Prostate gland (tissue), 2 donors: ENCODE measurements around the gene RCVRN. TPM values are rescaled to one million over a fixed set of nuclear protein-coding genes. Genes with fewer than 3 reads are reported as not detected.
A peak's percentile ranks its signal among the peaks of the same experiment; 100 is the strongest.

Experiments
- DNase-seq: peaks from one replicate; pipeline ENCODE4 v3.0.0-alpha.2; 2019; ENCODE audit warnings: low spot score
- H3K27ac ChIP-seq, 2 donors: fragments of 200-600 bp; sonication (generic); 2 replicates each; pipeline ENCODE4 v1.5.1; 2017 to 2019
- H3K27me3 ChIP-seq: fragments of 200-600 bp; sonication (generic); replicated peaks from 2 replicates; pipeline ENCODE4 v1.5.1; 2019; ENCODE audit not compliant: insufficient read depth
- H3K36me3 ChIP-seq, 2 donors: fragments of 200-600 bp; sonication (generic); 1 replicate in 1 of 2; 2 replicates in 1 of 2; pipeline versions ENCODE4 v1.5.1 to v1.8.1; 2017 to 2019
- H3K4me1 ChIP-seq: fragments of 200-600 bp; sonication (generic); replicated peaks from 2 replicates; pipeline ENCODE4 v1.5.1; 2019
- H3K4me3 ChIP-seq, 2 donors: fragments of 200-600 bp; sonication (generic); 2 replicates each; pipeline ENCODE4 v1.5.1; 2017 to 2019
- H3K9me3 ChIP-seq: fragments of 200-600 bp; sonication (generic); 2 replicates; pipeline ENCODE4 v1.5.1; 2017
- POLR2A ChIP-seq: fragments of 450-650 bp; IDR thresholded peaks from one replicate; pipeline ENCODE4 v1.6.1; 2016; ENCODE audit warnings: antibody characterized with exemption, mild to moderate bottlenecking
- POLR2AphosphoS5 ChIP-seq: sonication (generic); formaldehyde crosslinking; IDR thresholded peaks from one replicate; pipeline ENCODE4 v1.6.1; 2017; ENCODE audit warnings: antibody characterized with exemption
- WGBS: methylation state at CpG from one replicate; pipeline ENCODE4 v1.1.5; 2018; 5-methylcytosine and 5-hydroxymethylcytosine counted together
- intact Hi-C: fragments of 100-400 bp; cut with DNase I; formaldehyde crosslinking; loops from one replicate; pipeline ENCODE4 v1.14.2; 2022
- total RNA-seq, 2 donors: library from RNA; depleted of rRNA; stranded (reverse); fragments of >200 nt; gene quantifications; one replicate each; pipeline ENCODE4 v1.1.0, GENCODE V29; 2016
- TF ChIP-seq, protein P1 (sequence below), 4 experiments: fragments of 200-600 bp in 2 of 4; fragments of 450-650 bp in 2 of 4; sonication (generic) in 2 of 4; IDR thresholded peaks; 1 replicate in 3 of 4; 2 replicates in 1 of 4; pipeline ENCODE4 v1.5.1; 2016 to 2019; ENCODE audit warnings: antibody characterized with exemption in 4 of 4, mild to moderate bottlenecking in 2 of 4, moderate library complexity in 2 of 4

Gene RCVRN
- total RNA-seq, 2 donors from 2014 or later, result 0.23 TPM; not detected in 1

DNA sequence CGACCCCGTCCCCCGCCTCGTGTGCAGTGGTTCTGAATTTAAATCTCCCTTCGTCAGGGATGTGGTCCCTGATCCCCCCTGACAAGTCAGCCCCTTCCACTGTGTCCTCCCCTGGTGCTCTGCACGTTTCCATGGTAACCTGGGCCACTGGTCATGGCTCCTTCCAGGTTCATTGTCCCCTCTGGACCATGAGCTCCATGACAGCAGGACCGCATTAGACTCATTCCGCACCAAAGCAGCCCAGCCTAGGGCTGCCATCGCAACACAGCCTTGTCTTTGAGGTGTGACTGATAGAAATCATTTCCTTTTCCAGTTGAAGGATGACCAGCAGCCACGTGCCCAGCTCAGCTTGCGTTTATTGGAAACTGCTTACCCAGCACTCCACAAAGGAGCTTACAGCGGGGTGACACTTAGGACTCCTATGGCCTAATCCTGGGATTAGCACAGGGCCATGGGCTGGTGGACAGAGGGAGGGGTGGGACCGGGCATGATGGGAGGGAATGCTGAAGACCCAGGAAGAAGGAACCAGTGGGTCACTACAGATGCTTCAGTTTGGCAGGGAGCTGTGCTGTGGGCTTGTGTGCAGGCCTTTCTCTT, 7.6 kb downstream of the RCVRN start:
- no peaks in the 10 kb centered on the region for H3K36me3 ChIP-seq
- 91% methylated on average over 12 of the region's 13 CpGs for WGBS
- no peak for DNase-seq
- H3K4me1 ChIP-seq, result no peaks in the 10 kb centered on the region
- H3K27ac ChIP-seq, result no peak overlapping the region
- no peaks in the 10 kb centered on the region for H3K9me3 ChIP-seq
- intact Hi-C loops, result no loop called here
- H3K27me3 ChIP-seq, result no peaks in the 10 kb centered on the region
- H3K4me3 ChIP-seq, result no peak overlapping the region
- TF ChIP-seq POLR2AphosphoS5, result no peak
- no peak for TF ChIP-seq POLR2A
- TF ChIP-seq, protein P1, sequence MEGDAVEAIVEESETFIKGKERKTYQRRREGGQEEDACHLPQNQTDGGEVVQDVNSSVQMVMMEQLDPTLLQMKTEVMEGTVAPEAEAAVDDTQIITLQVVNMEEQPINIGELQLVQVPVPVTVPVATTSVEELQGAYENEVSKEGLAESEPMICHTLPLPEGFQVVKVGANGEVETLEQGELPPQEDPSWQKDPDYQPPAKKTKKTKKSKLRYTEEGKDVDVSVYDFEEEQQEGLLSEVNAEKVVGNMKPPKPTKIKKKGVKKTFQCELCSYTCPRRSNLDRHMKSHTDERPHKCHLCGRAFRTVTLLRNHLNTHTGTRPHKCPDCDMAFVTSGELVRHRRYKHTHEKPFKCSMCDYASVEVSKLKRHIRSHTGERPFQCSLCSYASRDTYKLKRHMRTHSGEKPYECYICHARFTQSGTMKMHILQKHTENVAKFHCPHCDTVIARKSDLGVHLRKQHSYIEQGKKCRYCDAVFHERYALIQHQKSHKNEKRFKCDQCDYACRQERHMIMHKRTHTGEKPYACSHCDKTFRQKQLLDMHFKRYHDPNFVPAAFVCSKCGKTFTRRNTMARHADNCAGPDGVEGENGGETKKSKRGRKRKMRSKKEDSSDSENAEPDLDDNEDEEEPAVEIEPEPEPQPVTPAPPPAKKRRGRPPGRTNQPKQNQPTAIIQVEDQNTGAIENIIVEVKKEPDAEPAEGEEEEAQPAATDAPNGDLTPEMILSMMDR (IDR thresholded peaks at IDR 0.05), result no peak

- Histone ChIP-seq H3K4me1 (no peaks in the 10 kb centered on the region), H3K27me3 (no peaks in the 10 kb centered on the region), H3K27ac (no peak overlapping the region), H3K4me3 (no peak overlapping the region), H3K9me3 (no peaks in the 10 kb centered on the region), H3K36me3 (no peaks in the 10 kb centered on the region)
- TF ChIP-seq POLR2A (no peak), POLR2AphosphoS5 (no peak)
- TF ChIP-seq, protein P1 (IDR thresholded peaks at IDR 0.05), result no peak
- DNase-seq, result no peak
- intact Hi-C loops, result no loop called here
Measured at GRCh38 chr17:9895923-9896322, 9.1 kb downstream of the RCVRN start.

DNA sequence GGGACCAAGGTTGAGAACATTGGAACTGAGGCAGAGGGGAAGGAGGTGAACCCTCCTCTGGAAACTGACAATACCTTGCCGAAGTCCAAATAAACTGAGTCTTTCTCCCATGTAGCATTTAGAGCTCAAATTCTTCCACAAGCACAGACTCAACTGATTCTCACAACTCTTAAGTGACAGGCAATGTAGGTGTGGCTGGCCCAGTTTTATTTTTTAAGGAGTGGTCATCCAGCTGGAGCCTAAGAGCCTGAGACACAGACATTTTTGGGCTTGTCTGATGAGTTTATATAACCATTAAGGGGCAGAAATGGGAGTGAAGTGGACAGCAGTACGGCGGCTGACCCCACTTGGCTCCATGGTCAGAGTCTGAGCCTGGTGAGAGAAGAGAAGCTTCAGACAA, 10.8 kb downstream of the RCVRN start:
- intact Hi-C loops, result no loop called here

DNA sequence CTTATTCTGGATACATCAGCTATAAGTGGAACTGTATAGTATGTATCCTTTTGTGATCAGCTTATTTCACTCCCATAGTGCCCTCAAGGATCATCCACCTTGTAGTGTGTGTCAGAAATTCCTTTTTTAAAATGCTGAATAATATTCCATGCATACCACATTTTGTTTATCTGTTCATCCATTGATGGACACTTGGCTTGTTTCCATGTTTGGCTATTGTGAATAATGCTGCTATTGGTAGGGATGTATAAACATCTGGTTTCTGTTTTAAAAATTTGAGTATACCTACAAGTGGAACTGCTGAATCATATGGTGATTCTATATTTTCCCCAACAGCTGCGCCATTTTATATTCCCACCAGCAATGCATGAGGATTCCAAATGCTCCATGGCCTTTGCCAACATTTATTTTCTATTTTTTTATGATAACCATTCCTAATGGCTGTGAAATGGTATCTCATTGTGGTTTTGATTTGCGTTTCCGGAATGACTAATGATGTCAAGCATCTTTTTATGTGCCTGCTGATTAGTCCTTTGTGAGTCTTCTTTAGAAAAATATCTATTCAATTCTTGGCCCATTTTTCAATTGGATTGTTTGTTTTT, 11.6 kb downstream of the RCVRN start:
- Histone ChIP-seq H3K9me3 (no peaks in the 10 kb centered on the region), H3K4me3 (no peak overlapping the region), H3K4me1 (no peaks in the 10 kb centered on the region), H3K36me3 (no peaks in the 10 kb centered on the region), H3K27ac (no peak overlapping the region), H3K27me3 (no peaks in the 10 kb centered on the region)
- DNase-seq, result no peak
- TF ChIP-seq POLR2AphosphoS5, result no peak
- TF ChIP-seq POLR2A, result no peak
- TF ChIP-seq, protein P1 (IDR thresholded peaks at IDR 0.05), result no peak
- intact Hi-C loops, result no loop called here
- 48% methylated on average over 3 of the region's 3 CpGs for WGBS

More for the DNA sequence above, 10.8 kb downstream of the RCVRN start:
- H3K27ac ChIP-seq, result no peak overlapping the region
- no peaks in the 10 kb centered on the region for H3K36me3 ChIP-seq
- WGBS, result 94% methylated on average over 3 of the region's 3 CpGs
- H3K4me3 ChIP-seq, result no peak overlapping the region
- no peak for DNase-seq
- no peaks in the 10 kb centered on the region for H3K4me1 ChIP-seq
- H3K27me3 ChIP-seq, result no peaks in the 10 kb centered on the region
- no peak for TF ChIP-seq POLR2A
- TF ChIP-seq POLR2AphosphoS5, result no peak
- TF ChIP-seq, protein P1 (IDR thresholded peaks at IDR 0.05), result no peak
- no peaks in the 10 kb centered on the region for H3K9me3 ChIP-seq

GRCh38 chr17:9890124-9890523, 14.9 kb downstream of the RCVRN start:
- no peak for DNase-seq
- H3K4me1 ChIP-seq, result no peaks in the 10 kb centered on the region
- intact Hi-C loops, result no loop called here
- no peaks in the 10 kb centered on the region for H3K9me3 ChIP-seq
- H3K27me3 ChIP-seq, result no peaks in the 10 kb centered on the region
- H3K4me3 ChIP-seq, result no peak overlapping the region
- TF ChIP-seq POLR2AphosphoS5 (no peak), POLR2A (no peak)
- TF ChIP-seq, protein P1 (IDR thresholded peaks at IDR 0.05), result peak in 2 of 4 experiments; percentile 17 to 20
- no peak overlapping the region for H3K27ac ChIP-seq
- 0% methylated on average over 2 of the region's 2 CpGs for WGBS
- no peaks in the 10 kb centered on the region for H3K36me3 ChIP-seq
